Astrocyte (in vitro differentiated cells and primary cell): ENCODE measurements around the gene RXFP1.

Source experiments
- CTCF ChIP-seq: IDR thresholded peaks from 2 replicates; pipeline ENCODE4 v1.5.1; 2011; ENCODE audit warnings: low read depth, mild to moderate bottlenecking, inconsistent platforms, low read length, moderate library complexity; ENCODE audit not compliant: insufficient read depth
- EZH2 ChIP-seq: IDR thresholded peaks from 2 replicates; pipeline ENCODE4 v1.6.1; 2012; ENCODE audit warnings: mild to moderate bottlenecking, low read length, inconsistent platforms; ENCODE audit not compliant: insufficient read depth

GRCh38 chr4:158535130-158535614 lies 13.5 kb downstream of the RXFP1 start:
- TF ChIP-seq CTCF (no peak), EZH2 (no peak)
